Measurements from ENCODE around the gene MRAS. TPM values are rescaled to one million over a fixed set of nuclear protein-coding genes. Genes with fewer than 3 reads are reported as not detected.

Gene MRAS
- total and polyA plus RNA-seq, 8 donors, result 18.1 to 48.0 (median 21.5) TPM

DNA sequence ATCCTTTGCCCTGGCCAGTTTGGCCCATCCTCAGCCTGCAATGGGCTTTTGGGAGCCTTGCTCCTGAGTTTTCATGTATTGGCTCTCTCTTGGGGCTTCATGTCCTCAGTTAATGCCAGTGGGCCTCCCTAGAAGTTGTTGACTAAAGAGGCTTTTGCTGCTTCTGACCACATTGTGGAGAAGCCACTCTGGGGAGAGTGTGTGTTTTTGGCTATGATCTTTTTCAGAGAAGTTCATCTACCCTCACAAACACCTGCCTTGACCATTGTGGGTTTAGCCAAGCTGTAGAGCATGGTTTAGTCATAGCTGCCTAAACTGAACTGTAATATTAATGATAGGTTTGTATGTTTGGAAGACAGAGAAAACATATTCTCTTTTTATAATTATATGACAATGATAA, 6.0 kb downstream of the MRAS start:
- H3K27me3 ChIP-seq, result peaks cover 0 to under 1% of the 10 kb centered on the region in 2 donors
- no peak overlapping the region for H3K27ac ChIP-seq
- no peak overlapping the region for H3K4me3 ChIP-seq
- DNase-seq (no peak), ATAC-seq (no peak)
- peaks cover 6 to 13% of the 10 kb centered on the region in 2 donors for H3K4me1 ChIP-seq
- TF ChIP-seq, protein P1, sequence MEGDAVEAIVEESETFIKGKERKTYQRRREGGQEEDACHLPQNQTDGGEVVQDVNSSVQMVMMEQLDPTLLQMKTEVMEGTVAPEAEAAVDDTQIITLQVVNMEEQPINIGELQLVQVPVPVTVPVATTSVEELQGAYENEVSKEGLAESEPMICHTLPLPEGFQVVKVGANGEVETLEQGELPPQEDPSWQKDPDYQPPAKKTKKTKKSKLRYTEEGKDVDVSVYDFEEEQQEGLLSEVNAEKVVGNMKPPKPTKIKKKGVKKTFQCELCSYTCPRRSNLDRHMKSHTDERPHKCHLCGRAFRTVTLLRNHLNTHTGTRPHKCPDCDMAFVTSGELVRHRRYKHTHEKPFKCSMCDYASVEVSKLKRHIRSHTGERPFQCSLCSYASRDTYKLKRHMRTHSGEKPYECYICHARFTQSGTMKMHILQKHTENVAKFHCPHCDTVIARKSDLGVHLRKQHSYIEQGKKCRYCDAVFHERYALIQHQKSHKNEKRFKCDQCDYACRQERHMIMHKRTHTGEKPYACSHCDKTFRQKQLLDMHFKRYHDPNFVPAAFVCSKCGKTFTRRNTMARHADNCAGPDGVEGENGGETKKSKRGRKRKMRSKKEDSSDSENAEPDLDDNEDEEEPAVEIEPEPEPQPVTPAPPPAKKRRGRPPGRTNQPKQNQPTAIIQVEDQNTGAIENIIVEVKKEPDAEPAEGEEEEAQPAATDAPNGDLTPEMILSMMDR (IDR thresholded peaks at IDR 0.05), result no peak
- H3K9me3 ChIP-seq, result no peaks in the 10 kb centered on the region
- H3K36me3 ChIP-seq, result no peaks in the 10 kb centered on the region
- intact Hi-C loops (cut with DNase I), result no loop called here

DNA sequence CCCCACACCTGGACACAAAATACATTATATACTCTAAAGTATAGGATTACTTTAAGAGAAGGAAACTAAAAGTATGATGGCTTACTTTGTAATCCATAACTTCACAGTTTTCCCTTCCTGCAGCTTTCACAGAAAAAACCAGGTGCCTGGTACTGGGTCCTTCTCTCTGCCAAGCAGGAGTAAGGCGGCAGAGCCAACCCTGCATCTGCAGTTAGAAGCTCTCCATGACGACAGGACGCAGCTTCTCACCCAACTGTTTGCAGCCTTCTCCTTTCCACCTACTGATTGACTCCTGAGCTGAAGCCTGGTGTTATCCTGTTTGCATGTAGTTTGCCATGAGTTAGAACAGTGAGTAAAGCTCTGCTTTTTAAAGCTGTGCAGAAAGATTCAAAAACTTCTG, 6.7 kb downstream of the MRAS start:
- Histone ChIP-seq H3K4me1 (peaks cover under 1 to 6% of the 10 kb centered on the region in 2 donors), H3K36me3 (no peaks in the 10 kb centered on the region), H3K9me3 (no peaks in the 10 kb centered on the region), H3K27me3 (no peaks in the 10 kb centered on the region), H3K27ac (no peak overlapping the region), H3K4me3 (no peak overlapping the region)
- DNase-seq (no peak), ATAC-seq (no peak)
- intact Hi-C loops (cut with DNase I), result no loop called here
- TF ChIP-seq, protein P1 (IDR thresholded peaks at IDR 0.05), result no peak

DNA sequence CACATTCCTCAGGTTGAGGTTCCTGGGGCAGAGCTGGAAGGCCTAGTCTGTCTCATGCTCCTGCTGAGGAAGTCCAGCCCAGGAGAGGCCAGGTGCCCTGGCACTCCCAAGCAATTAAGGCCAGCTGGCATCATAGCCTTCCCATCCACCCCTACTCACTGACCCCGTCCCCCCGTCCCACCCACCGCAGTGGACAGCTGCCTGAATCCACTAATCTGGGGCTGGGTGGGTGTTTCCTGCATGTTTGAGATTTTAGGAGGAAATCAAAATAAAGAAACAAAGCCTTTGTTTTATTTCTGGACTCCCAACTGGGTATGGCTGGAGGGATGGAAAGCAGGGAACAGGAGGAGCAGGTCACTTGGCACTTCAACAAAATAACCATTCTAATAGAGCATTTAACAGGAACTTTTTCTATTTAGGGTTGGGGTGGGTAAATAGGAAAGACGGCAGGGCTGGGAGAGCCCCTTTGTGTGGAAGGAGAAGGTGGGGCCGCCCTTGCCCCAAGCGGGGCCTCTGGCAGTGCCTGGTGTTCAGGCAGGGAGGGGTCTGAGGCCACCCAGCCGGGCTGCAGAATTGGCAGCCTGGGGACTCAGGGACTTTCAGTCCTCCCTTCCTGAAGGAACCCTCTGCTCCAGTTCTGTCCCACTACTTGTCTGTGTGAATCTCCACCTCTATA, 8.5 kb downstream of the MRAS start:
- no peak for ATAC-seq

DNA sequence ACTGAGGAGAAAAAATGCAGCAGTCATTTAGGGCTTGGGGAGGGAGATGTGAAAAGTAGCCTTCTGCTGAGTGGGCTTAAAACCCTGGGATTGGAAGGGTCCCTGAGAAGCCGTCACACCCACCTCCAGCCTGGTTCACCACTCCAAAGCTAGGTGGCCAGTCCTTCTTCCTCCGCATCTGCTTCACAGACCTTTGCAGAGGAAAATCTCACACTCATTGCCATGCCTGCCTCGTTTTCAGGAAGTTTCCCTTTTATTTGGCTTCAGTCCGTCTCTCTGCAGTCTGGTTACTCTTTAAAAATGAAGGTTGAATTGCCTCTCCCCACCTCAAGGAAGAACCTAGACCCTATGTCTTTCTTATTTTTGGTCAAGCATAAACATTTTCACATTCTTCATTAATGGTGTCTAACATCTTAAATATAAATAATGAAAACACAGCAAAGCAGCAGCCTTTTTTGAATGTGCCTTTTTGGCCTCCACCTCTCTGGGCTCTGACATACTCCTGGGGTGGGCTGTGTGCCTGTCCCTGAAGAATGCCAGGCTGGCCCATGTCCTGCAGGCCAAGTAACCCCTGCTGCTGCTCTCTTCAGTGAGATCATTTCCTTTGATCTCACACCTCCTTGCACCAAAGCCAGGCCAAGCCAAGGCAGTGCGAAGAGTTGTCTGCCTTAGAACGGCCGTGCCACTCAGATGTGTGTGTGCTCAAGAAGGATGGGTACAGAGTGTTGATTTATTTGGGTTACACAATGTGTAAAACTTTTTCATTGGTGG, 11.0 kb downstream of the MRAS start:
- Histone ChIP-seq H3K27me3 (no peaks in the 10 kb centered on the region), H3K9me3 (no peaks in the 10 kb centered on the region), H3K36me3 (no peaks in the 10 kb centered on the region), H3K4me3 (no peak overlapping the region), H3K27ac (no peak overlapping the region), H3K4me1 (no peaks in the 10 kb centered on the region)
- TF ChIP-seq, protein P1 (IDR thresholded peaks at IDR 0.05), result no peak
- no peak for DNase-seq
- intact Hi-C loops (cut with DNase I), result no loop called here
- no peak for ATAC-seq

More for the DNA sequence above, 8.5 kb downstream of the MRAS start:
- TF ChIP-seq, protein P1 (IDR thresholded peaks at IDR 0.05), result no peak
- Histone ChIP-seq H3K4me1 (no peaks in the 10 kb centered on the region), H3K4me3 (no peak overlapping the region), H3K27me3 (no peaks in the 10 kb centered on the region), H3K27ac (no peak overlapping the region), H3K36me3 (no peaks in the 10 kb centered on the region), H3K9me3 (no peaks in the 10 kb centered on the region)
- no peak for DNase-seq
- intact Hi-C loops (cut with DNase I), result no loop called here
